Breast epithelium (tissue), 3 donors: ENCODE data around the gene MPI.
A peak's percentile ranks its signal among the peaks of the same experiment; 100 is the strongest.

ENCODE experiments used
- CTCF ChIP-seq, 3 donors: fragments of 450-650 bp; IDR thresholded peaks; one replicate each; pipeline ENCODE4 v1.5.1; 2016 to 2017; ENCODE audit warnings: antibody characterized with exemption in 3 of 3, mild to moderate bottlenecking in 3 of 3, moderate library complexity in 3 of 3
- POLR2A ChIP-seq: fragments of 450-650 bp; IDR thresholded peaks from one replicate; pipeline ENCODE4 v1.6.1; 2016; ENCODE audit warnings: antibody characterized with exemption, mild to moderate bottlenecking, moderate library complexity

- TF ChIP-seq CTCF (IDR thresholded peaks at IDR 0.05) (peak; percentile 99), POLR2A (no peak)
Observed at GRCh38 chr15:74950078-74950908, 60.5 kb downstream of the MPI start.
